Fibroblast of skin of right biceps (primary cell): ENCODE data around the gene BUD23.
"Not testable (repeated sequence)": the region's sequence is repeated elsewhere in the genome, so short reads cannot be mapped to it uniquely, and the experiment has no call there.

Source experiments
- DNase-seq: peaks from one replicate; pipeline ENCODE4 v3.0.0-alpha.2; 2013

Gene BUD23

GRCh38 chr7:73668886-73669230 lies 14.5 kb upstream of the BUD23 start:
- DNase-seq: no peak

DNA sequence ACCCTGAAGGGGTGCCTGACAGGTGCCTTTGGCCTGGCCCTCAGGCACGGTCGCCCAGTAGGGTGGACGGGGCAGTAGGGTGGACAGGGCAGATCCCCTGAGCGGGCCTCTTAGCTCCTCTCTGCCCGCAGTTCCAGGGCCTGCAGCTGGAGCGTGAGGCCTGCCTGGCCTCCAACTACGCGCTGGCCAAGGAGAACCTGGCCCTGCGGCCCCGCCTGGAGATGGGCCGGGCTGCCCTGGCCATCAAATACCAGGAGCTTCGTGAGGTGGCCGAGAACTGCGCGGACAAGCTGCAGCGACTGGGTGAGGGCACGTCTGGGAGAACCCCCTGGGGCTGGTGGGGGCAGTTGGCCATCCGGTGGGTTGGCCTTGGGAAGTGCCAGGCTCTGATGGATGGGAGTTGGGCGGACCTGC lies 14.1 kb upstream of the BUD23 start:
- no peak for DNase-seq

DNA sequence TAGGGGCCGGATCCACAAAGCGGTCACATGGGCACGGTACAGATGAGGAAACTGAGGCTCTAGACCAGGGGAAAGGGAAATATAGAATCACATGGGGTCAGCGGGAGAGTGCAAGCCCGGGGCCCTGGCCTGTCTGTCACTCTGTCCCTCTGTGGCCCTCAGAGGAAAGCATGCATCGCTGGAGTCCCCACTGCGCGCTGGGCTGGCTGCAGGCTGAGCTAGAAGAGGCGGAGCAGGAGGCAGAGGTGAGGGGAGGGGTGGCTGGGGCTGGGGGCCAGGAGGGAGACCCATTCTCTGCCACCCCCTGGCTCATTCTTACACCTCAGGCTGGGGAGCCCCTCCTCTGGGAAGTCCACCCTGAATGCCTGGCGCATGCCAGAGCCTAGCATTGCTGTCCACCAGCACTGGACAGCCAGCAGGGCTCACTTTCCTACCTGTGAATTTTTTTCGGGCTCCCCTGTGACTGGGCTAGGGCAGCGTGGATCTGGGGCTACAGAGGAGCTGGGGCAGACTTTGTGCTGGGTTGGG lies 13.5 kb upstream of the BUD23 start:
- no peak for DNase-seq

DNA sequence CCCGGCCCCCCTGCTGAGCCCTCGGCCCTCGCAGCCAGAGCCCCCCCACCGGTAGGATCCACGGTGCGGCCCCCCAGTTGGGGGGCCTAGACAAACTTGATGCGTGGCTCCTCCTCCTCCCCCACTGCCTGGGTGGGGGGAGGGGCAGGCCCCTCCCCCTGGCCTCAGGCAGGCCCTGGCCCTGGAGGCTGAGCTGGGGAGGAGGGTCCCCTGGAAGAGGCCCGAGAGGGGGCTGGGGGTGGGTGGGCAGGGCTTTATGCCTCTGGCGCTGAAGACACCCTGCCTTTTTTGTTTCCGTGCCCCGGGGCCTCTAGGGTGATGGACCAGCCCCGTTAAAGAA lies 12.1 kb upstream of the BUD23 start:
- DNase-seq: no peak

DNA sequence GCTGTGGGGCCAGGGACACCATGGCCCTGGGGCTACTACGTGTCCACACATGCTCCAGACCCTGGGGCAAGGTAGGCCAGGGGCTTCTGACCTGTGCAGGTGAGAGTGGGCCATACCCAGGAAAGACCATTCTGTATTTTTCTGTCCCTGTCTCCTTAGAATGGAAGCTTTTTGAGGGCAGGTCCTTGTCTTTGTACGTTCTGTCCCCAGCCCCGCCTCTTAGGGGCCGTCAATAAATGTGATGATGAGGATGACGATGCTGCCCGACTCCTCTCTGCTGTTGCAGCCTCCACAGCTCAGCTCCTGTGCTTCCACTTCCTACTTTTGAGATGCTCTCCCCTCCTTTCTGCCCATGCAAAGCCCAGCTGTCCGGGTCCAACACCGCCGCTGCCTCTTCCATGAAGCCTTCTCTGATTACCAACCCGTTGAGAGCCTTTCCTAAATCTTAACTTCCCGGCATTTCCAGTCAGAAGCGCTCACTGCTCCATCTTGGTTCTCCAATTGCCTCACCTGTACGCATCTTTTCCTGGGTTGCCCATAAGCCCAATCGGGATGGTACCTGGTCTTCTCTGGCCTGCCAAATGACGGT lies 11.4 kb upstream of the BUD23 start:
- no peak for DNase-seq

- no peak for DNase-seq
Observed at GRCh38 chr7:73674468-73675124, 8.8 kb upstream of the BUD23 start.

- DNase-seq: not testable (repeated sequence)
Observed at GRCh38 chr7:73676062-73676461, 7.3 kb upstream of the BUD23 start.

GRCh38 chr7:73678862-73679261 lies 4.5 kb upstream of the BUD23 start:
- DNase-seq: no peak

DNA sequence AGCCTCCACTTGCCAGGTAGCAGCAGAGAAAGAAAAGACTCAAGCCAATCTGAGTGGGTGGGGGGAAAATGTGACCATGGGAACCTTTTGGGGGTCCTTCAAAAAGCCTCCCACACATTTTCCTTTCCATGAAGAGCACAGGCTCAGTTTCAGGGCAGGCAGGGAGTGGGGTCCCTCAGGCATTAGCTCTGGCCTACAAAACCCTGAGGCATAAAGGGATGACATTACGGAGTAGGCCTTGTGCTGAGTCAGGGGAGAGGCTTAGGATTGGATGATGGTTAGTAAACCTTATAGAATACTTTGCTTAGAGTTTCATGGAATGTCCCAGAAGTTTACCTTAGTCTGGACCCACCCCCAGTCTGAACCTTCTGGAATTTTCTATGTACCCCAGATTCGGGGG lies 3.7 kb upstream of the BUD23 start:
- DNase-seq: no peak

GRCh38 chr7:73680501-73680900 lies 2.9 kb upstream of the BUD23 start:
- DNase-seq: no peak

- no peak for DNase-seq
Observed at GRCh38 chr7:73681031-73681430, 2.4 kb upstream of the BUD23 start.

GRCh38 chr7:73682745-73683055 lies 697 bp upstream of the BUD23 start:
- no peak for DNase-seq

DNA sequence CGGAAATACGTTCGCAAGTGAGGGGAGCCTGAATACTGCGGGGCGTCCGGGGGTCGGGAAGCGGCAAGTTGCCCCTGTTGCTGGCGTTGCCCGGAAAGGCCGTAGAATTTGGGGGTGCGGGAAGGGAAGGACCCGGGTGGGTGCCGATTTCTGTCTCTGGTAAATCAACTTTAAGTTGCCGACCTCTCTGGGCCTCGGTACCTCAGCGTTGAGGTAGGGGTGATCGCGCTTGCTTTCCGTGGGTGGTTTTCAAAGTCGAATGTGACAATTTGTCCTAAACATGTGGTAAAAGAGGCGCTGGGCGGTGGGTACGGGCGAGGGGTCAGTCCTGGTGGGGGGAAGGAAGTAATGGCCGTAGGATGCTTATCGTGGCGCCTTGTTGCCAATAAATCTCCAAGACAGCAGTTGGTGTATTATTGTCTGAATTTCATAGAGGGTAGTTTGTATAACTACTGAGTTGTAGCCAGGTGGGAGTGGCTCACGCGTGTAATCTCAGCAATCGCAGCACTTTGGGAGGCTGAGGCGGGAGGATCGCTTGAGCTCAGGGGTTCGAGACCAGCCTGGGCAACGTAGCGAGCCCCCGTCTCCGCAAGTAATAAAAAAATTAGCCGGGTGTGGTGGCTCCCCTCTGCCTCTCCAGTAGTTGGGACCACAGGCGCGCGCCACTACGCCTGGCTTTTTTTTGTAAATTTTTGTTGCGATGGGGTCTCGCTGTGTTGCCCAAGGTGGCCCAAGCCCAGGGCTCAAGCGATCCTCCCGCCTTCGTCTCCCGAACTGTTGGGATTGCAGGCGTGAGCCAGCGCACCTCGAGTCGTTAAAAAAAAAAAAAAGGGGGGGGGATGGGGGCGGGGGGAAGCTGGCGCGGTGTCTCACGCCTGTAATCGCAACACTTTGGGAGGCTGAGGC lies 644 bp downstream of the BUD23 start:
- no peak for DNase-seq

GRCh38 chr7:73685311-73685710 lies 1.9 kb downstream of the BUD23 start:
- DNase-seq: no peak

GRCh38 chr7:73688288-73688687 lies 4.9 kb downstream of the BUD23 start:
- no peak for DNase-seq

DNA sequence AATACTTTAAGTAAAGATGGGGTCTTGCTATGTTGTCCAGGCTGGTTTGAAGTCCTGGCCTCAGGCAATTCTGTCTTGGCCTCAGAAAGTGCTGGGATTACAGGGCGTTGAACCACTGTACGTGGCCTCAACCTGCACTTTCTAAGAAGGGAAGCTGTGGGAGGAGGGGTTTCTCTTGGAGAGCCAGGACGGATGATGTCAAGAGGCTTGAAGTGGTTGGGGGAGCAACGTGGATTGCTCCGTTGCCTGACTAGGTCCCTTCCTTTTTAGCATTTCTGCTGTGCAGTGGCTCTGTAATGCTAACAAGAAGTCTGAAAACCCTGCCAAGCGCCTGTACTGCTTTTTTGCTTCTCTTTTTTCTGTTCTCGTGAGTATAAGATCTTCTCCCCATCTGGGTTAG lies 7.2 kb downstream of the BUD23 start:
- DNase-seq: no peak

DNA sequence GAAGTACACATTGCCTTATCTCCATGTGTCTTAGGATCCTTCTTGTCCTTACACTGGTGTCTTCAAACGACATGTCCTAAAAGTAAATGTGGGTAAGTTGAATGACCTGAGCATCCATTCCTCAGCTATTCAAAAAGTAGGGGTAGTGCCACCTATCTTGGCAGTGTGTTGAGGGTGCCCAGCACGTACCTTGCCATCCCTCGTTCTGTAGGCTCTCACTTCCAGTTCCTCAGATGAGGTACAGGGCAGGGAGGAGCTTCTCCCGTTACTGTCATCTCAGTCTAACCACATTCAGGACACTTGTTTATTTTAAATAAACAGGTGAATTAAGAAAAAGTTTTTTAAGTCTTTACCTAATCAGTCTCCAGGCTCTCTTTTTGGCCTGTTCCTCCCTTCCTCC lies 13.0 kb downstream of the BUD23 start:
- no peak for DNase-seq

DNA sequence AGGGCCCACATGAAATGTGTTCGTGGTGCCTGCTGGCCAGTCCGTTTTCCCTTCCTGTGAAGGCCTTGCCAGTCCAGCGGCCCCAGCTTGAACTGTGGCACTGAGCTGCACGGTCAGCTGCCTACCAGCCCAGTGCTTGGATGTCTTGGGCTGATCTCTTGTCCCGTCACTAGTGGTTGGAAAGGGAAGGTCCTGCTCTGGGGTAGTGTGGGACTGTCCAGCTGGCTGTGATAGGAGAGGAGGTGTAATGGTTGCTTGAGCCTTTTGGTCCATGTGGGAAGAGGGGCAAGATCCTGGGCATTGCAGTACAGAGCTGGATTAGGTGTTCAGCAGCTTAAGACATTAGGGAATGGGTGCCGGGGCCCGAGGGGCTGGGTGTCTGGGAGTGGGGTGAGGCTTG lies 15.0 kb downstream of the BUD23 start:
- no peak for DNase-seq

GRCh38 chr7:73699370-73700068 lies 16.1 kb downstream of the BUD23 start:
- DNase-seq: no peak

DNA sequence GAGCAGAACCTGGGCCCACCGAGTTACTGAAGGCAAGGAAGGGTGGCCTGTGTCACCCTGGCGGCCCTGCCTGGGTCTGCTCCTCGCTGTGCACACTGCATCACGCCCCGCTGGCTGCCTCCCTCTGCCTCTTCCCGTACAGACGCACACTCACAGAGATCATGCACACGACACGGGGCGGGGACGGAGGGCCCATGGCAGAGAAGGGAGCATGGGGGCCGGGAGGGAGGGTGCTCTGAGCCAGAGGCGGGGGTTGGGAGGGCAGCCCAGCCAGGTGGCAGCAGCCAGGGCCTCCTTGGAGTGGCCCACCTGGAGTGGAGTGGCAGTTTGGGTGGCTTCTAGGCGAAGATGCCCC lies 16.6 kb downstream of the BUD23 start:
- DNase-seq: no peak

DNA sequence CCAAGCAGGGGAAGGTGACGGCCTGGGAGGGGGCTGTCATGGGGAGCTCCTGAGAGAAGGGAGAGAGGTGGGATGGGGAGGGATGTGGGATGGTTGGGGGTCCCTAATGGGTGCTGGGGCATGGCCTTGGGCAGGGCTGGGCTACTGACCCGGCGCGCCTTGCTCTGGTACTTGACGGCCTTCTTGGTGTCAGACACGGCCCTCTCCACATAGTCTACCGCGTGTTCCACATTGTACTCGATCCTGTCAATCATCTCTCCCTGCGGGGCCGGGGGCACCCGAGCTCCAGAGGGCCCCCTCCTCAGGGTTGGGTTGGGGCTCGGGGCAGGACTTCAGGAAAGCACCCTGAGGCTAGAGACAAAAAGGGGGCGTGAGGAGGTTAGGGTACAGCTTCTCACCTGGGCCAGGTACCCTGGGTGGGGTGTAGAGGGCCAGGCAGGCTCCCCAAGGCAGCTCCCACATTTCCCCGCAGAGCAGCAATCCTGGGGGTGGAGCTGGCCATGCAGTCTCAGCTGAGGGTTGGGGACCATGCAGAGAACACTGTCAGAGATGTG lies 17.3 kb downstream of the BUD23 start:
- no peak for DNase-seq

DNA sequence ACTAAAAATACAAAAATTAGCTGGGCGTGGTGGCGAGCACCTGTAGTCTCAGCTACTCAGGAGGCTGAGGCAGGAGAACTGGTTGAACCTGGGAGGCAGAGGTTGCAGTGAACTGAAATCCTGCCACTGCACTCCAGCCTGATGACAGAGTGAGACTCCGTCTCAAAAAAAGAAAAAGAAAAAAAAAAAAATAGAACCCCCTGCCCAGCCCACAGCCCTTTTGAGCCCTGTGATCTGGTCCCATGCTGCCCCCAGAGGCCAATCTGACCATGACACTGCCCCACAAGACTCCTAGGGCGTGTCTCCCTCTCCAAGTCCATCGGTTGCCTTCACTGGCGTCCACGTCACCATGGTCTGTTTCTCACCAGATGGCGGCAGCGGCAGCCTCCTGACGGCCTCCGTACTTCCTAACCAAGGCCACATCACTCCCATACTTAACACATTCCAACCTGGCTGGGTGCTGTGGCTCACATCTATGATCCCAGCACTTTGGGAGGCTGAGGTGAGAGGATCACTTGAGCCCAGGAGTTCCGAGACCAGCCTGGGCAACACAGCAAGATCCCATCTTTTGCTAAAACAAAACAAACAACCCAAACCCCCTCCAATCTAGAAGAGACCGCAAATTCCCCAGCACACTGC lies 18.1 kb downstream of the BUD23 start:
- DNase-seq: peak; percentile 79

- DNase-seq: no peak
Observed at GRCh38 chr7:73702226-73702625, 18.8 kb downstream of the BUD23 start.
